GM12874 (cell line): Measurements from ENCODE around the gene PCDHGA10.

ENCODE experiments used
- TF ChIP-seq, protein P1 (sequence below): IDR thresholded peaks from 2 replicates; pipeline ENCODE4 v1.5.1; 2011; ENCODE audit warnings: low read depth, mild to moderate bottlenecking, control low read depth, low read length, moderate library complexity; ENCODE audit not compliant: insufficient read depth

Gene PCDHGA10

DNA sequence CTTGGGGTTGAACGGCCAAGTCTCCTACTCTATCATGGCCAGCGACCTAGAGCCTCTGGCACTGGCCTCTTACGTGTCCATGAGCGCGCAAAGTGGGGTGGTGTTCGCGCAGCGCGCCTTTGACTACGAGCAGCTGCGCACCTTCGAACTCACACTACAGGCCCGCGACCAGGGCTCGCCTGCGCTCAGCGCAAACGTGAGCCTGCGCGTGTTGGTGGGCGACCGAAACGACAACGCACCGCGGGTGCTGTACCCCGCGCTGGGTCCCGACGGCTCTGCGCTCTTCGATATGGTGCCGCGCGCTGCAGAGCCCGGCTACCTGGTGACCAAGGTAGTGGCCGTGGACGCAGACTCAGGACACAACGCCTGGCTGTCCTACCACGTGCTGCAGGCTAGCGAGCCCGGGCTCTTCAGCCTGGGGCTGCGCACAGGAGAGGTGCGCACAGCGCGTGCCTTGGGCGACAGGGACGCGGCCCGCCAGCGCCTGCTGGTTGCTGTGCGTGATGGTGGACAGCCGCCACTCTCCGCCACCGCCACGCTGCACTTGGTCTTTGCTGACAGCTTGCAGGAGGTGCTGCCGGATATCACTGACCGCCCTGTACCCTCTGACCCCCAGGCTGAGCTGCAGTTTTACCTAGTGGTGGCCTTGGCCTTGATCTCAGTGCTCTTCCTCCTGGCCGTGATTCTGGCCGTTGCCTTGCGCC lies 13.1 kb upstream of the PCDHGA10 start:
- TF ChIP-seq, protein P1, sequence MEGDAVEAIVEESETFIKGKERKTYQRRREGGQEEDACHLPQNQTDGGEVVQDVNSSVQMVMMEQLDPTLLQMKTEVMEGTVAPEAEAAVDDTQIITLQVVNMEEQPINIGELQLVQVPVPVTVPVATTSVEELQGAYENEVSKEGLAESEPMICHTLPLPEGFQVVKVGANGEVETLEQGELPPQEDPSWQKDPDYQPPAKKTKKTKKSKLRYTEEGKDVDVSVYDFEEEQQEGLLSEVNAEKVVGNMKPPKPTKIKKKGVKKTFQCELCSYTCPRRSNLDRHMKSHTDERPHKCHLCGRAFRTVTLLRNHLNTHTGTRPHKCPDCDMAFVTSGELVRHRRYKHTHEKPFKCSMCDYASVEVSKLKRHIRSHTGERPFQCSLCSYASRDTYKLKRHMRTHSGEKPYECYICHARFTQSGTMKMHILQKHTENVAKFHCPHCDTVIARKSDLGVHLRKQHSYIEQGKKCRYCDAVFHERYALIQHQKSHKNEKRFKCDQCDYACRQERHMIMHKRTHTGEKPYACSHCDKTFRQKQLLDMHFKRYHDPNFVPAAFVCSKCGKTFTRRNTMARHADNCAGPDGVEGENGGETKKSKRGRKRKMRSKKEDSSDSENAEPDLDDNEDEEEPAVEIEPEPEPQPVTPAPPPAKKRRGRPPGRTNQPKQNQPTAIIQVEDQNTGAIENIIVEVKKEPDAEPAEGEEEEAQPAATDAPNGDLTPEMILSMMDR = no peak

GRCh38 chr5:141402553-141403243 lies 10.1 kb upstream of the PCDHGA10 start, which contains the start of gene PCDHGA9:
Gene PCDHGA9, plus strand, starts transcription at chr5:141402778. Its CDS starts 175 bp downstream, at chr5:141402953.
- TF ChIP-seq, protein P1 = no peak

GRCh38 chr5:141403387-141403786 lies 9.4 kb upstream of the PCDHGA10 start:
- TF ChIP-seq, protein P1 = no peak

DNA sequence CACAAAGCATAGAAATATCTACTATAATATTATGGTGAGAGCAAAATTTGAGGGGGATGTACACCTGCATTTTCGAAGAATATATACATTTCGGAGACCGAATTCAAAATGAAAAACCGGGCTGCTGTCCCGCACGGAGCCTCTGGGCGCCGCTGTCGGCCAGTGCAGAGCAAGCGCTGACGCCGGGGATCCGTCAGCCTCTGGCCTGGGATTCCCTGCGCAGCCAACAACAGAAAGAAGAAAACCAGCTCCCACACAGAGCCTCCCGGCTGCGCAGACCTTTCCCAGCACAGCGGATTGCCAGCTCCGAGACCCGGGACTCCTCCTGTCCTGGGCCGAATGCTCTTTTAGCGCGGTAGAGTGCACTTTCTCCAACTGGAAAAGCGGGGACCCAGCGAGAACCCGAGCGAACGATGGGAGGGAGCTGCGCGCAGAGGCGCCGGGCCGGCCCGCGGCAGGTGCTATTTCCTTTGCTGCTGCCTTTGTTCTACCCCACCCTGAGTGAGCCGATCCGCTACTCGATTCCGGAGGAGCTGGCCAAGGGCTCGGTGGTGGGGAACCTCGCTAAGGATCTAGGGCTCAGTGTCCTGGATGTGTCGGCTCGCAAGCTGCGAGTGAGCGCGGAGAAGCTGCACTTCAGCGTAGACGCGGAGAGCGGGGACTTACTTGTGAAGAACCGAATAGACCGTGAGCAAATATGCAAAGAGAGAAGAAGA lies 4.8 kb upstream of the PCDHGA10 start, which contains the start of gene PCDHGB6:
TSS of gene PCDHGB6 (plus strand) at position 232 of the 716 bp plus-strand sequence. CDS start at position 414, 182 bp downstream.
- TF ChIP-seq, protein P1 = peak; percentile 78

GRCh38 chr5:141409598-141410306 lies 3.0 kb upstream of the PCDHGA10 start:
- TF ChIP-seq, protein P1 = no peak

DNA sequence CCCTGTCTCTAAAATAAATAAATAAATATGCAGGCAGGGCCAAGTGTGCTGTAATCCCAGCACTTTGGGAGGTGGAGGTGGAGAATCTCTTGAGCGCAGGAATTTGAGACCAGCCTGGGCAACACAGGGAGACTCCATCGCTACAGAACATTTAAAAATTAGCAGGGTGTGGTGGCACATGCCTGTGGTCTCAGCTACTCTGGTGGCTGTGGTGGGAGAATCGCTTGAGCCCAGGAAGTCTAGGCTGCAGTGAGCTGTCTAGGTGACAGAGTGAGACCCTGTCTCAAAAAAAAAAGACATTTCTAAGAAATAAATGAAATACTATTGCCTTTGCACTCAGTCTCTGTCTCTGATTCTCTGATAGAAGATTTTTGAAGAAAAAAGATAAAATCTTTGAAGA lies 1.2 kb upstream of the PCDHGA10 start:
- TF ChIP-seq, protein P1 = no peak
